Pancreas (tissue), 10 donors: ENCODE results near the gene PLLP. TPM values are rescaled to one million over a fixed set of nuclear protein-coding genes. Genes with fewer than 3 reads are reported as not detected.

Experiments used
- ATAC-seq, 4 donors: fragments of 200-7000 bp; cut with Tn5 transposase; one replicate each; pipeline versions ENCODE4 v1.8.0 to v1.9.1; 2020; ENCODE audit warnings: mild to moderate bottlenecking in 4 of 4, moderate library complexity in 4 of 4
- DNase-seq, 6 donors: peaks; one replicate each; pipeline ENCODE4 v3.0.0-alpha.2; 2020
- FAIRE-seq: peaks from 2 replicates; lab custom pipeline; 2012; peaks lifted over from hg19 to GRCh38; lab: Jason Lieb, UNC
- H3K27ac ChIP-seq, 4 donors: fragments of 200-600 bp; sonication (generic); 1 replicate in 3 of 4; 2 replicates in 1 of 4; pipeline versions ENCODE4 v1.5.0 to v1.8.0; 2020
- H3K27me3 ChIP-seq, 4 donors: fragments of 200-600 bp; one replicate each; pipeline ENCODE4 v1.8.0; 2021
- H3K36me3 ChIP-seq, 3 donors: fragments of 200-600 bp; sonication (generic) in 1 of 3; one replicate each; pipeline versions ENCODE4 v1.5.0 to v1.8.0; 2020 to 2021
- H3K4me1 ChIP-seq, 3 donors: fragments of 200-600 bp; one replicate each; pipeline ENCODE4 v1.8.0; 2021
- H3K4me3 ChIP-seq, 4 donors: fragments of 200-600 bp; sonication (generic) in 2 of 4; one replicate each; pipeline versions ENCODE4 v1.5.0 to v1.8.0; 2020 to 2021
- H3K9me3 ChIP-seq, 4 donors: fragments of 200-600 bp; one replicate each; pipeline ENCODE4 v1.8.0; 2021
- WGBS, 2 donors: extraction: QIAGEN DNeasy Blood & Tissue Kit; methylation state at CpG; one replicate each; pipeline ENCODE4 v1.1.7; 2013; 5-methylcytosine and 5-hydroxymethylcytosine counted together
- intact Hi-C, 3 donors: fragments of 100-400 bp; cut with DNase I; formaldehyde crosslinking; loops; one replicate each; pipeline versions ENCODE4 v1.11.1 to v1.14.2; 2022
- polyA plus RNA-seq, 2 donors: library from polyadenylated mRNA; stranded (reverse); fragments of 200-250 nt; gene quantifications; one replicate each; pipeline ENCODE4 v1.2.3, GENCODE V29; 2013
- total RNA-seq, 6 donors: library from RNA; stranded (reverse); fragmentation: NEBNext Ultra II Directional in 4 of 6; extraction: Animal tissue kit (Norgen Biotek cat#: 25700) in 4 of 6; gene quantifications; one replicate each; pipeline versions ENCODE4 v1.2.1 to v1.2.4, GENCODE V29; 2021 to 2023
- TF ChIP-seq, protein P1 (sequence below), 4 donors: fragments of 200-600 bp; sonication (generic) in 3 of 4; IDR thresholded peaks; one replicate each; pipeline versions ENCODE4 v1.5.0 to v1.8.0; 2021; ENCODE audit warnings: antibody characterized with exemption in 4 of 4
- donor health status: healthy with polysubstance abuse.
- donor health status: DM: no; HTN: no; CAD: no; lungs with moderate emphysema.
- donor health status: DM: no; HTN: no; CAD: no.
- donor health status: control.
- donor health status: control.
- donor health status: Bipolar disorder and iron deficiency.
- donor health status: DM: yes; HTN: yes; CAD: no.
- donor health status: DM: no; HTN: no; CAD: no.
- donor health status: DM: no; HTN: no; CAD: no.
- donor health status: DM: yes; HTN: yes; CAD: no.

PLLP gene
- total and polyA plus RNA-seq, 8 donors: 10.8 to 34.3 (median 24.1) TPM

DNA sequence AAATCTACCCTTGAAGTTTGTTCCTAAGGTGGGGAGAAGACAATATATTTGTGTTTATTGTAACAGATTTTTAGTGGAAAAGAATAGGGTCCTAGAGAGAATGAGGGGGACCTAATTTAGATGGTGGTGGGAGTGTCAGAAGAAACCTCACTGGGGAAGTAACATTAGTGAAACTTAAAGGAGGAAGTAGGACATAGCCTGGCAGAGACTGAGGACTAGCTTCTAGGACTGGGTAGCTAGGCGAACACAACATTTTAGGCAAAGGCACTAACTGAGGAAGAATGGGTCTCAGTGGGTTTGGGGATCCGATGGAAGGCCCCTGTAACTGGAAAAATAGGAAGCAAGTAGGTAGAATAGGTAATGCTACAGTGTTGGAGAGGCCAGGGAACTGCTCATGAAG, 43.6 kb downstream of the PLLP start:
- FAIRE-seq: no peak
- intact Hi-C loops: no loop called here

DNA sequence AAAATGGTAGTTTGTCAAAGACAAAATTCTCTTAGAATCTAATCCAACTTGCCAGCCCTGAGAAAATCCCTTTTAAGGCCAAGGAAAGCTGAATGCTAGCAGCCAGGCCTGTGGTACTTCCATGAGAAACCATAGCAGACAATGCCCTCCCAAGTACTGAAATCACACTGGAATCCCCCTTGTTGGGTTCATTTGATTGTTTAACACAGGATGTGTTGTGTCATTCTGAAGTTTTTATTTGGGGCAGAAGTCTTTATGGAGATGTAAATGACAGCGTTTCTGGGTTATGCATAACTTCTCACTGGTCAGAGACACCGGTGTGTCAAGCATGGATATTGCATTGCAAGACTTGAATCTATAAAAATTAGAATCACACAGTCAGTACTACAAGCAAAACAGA, 45.4 kb downstream of the PLLP start:
- H3K9me3 ChIP-seq: no peaks in the 10 kb centered on the region
- ATAC-seq (no peak), FAIRE-seq (no peak), DNase-seq (no peak)
- 85 to 87% methylated on average over 2 of the region's 2 CpGs for WGBS, 2 donors
- TF ChIP-seq, protein P1, sequence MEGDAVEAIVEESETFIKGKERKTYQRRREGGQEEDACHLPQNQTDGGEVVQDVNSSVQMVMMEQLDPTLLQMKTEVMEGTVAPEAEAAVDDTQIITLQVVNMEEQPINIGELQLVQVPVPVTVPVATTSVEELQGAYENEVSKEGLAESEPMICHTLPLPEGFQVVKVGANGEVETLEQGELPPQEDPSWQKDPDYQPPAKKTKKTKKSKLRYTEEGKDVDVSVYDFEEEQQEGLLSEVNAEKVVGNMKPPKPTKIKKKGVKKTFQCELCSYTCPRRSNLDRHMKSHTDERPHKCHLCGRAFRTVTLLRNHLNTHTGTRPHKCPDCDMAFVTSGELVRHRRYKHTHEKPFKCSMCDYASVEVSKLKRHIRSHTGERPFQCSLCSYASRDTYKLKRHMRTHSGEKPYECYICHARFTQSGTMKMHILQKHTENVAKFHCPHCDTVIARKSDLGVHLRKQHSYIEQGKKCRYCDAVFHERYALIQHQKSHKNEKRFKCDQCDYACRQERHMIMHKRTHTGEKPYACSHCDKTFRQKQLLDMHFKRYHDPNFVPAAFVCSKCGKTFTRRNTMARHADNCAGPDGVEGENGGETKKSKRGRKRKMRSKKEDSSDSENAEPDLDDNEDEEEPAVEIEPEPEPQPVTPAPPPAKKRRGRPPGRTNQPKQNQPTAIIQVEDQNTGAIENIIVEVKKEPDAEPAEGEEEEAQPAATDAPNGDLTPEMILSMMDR (IDR thresholded peaks at IDR 0.05): no peak
- no peak overlapping the region for H3K27ac ChIP-seq
- intact Hi-C loops: no loop called here
- H3K27me3 ChIP-seq: no peaks in the 10 kb centered on the region
- peaks cover 0 to 16% (median 11%) of the 10 kb centered on the region in 3 donors for H3K36me3 ChIP-seq
- peaks cover 0 to 12% (median 10%) of the 10 kb centered on the region in 3 donors for H3K4me1 ChIP-seq
- H3K4me3 ChIP-seq: no peak overlapping the region

More for the DNA sequence above, 43.6 kb downstream of the PLLP start:
- ATAC-seq (no peak), DNase-seq (no peak)
- Histone ChIP-seq H3K9me3 (no peaks in the 10 kb centered on the region), H3K27ac (no peak overlapping the region), H3K27me3 (no peaks in the 10 kb centered on the region), H3K4me3 (no peak overlapping the region), H3K36me3 (peaks cover 0 to 15% (median 9%) of the 10 kb centered on the region in 3 donors), H3K4me1 (peaks cover 0 to 5% (median under 1%) of the 10 kb centered on the region in 3 donors)
- TF ChIP-seq, protein P1 (IDR thresholded peaks at IDR 0.05): no peak
- 92 to 96% methylated on average over 2 of the region's 2 CpGs for WGBS, 2 donors

GRCh38 chr16:57238682-57239081, 45.8 kb downstream of the PLLP start:
- TF ChIP-seq, protein P1 (IDR thresholded peaks at IDR 0.05): no peak
- no peaks in the 10 kb centered on the region for H3K9me3 ChIP-seq
- 47 to 55% methylated on average over 2 of the region's 2 CpGs for WGBS, 2 donors
- no peak overlapping the region for H3K4me3 ChIP-seq
- FAIRE-seq (no peak), ATAC-seq (no peak), DNase-seq (no peak)
- peaks cover 0 to 12% (median 9%) of the 10 kb centered on the region in 3 donors for H3K4me1 ChIP-seq
- H3K27ac ChIP-seq: no peak overlapping the region
- peaks cover 0 to 20% (median 14%) of the 10 kb centered on the region in 3 donors for H3K36me3 ChIP-seq
- intact Hi-C loops: no loop called here
- H3K27me3 ChIP-seq: no peaks in the 10 kb centered on the region

GRCh38 chr16:57236022-57236350, 48.5 kb downstream of the PLLP start:
- TF ChIP-seq, protein P1 (IDR thresholded peaks at IDR 0.05): no peak
- Histone ChIP-seq H3K4me3 (no peak overlapping the region), H3K27me3 (no peaks in the 10 kb centered on the region), H3K4me1 (peaks cover 0 to 20% (median 9%) of the 10 kb centered on the region in 3 donors), H3K9me3 (no peaks in the 10 kb centered on the region), H3K36me3 (peaks cover 0 to 47% (median 31%) of the 10 kb centered on the region in 3 donors), H3K27ac (no peak overlapping the region)
- DNase-seq (no peak), FAIRE-seq (no peak), ATAC-seq (no peak)
- intact Hi-C loops: no loop called here

GRCh38 chr16:57235128-57236021, 49.1 kb downstream of the PLLP start:
- Histone ChIP-seq H3K27ac (peak overlapping the region in 2 of 4 donors; percentile 41 to 51), H3K4me1 (peaks cover 0 to 20% (median 9%) of the 10 kb centered on the region in 3 donors), H3K36me3 (peaks cover 3 to 53% (median 31%) of the 10 kb centered on the region in 3 donors), H3K27me3 (no peaks in the 10 kb centered on the region), H3K9me3 (no peaks in the 10 kb centered on the region), H3K4me3 (no peak overlapping the region)
- DNase-seq: no peak
- WGBS, 2 donors: 50% methylated on average over 8 of the region's 8 CpGs
- no peak for FAIRE-seq
- TF ChIP-seq, protein P1 (IDR thresholded peaks at IDR 0.05): no peak
- peak; percentile 74 to 88 (median 84) for ATAC-seq
- intact Hi-C loops: no loop called here
